DMS153 (cell line): ENCODE results near the gene SLAMF1.

Experiments
- DNase-seq: peaks from one replicate; lab custom pipeline; 2025; lab: John Stamatoyannopoulos, UW

SLAMF1 gene

DNA sequence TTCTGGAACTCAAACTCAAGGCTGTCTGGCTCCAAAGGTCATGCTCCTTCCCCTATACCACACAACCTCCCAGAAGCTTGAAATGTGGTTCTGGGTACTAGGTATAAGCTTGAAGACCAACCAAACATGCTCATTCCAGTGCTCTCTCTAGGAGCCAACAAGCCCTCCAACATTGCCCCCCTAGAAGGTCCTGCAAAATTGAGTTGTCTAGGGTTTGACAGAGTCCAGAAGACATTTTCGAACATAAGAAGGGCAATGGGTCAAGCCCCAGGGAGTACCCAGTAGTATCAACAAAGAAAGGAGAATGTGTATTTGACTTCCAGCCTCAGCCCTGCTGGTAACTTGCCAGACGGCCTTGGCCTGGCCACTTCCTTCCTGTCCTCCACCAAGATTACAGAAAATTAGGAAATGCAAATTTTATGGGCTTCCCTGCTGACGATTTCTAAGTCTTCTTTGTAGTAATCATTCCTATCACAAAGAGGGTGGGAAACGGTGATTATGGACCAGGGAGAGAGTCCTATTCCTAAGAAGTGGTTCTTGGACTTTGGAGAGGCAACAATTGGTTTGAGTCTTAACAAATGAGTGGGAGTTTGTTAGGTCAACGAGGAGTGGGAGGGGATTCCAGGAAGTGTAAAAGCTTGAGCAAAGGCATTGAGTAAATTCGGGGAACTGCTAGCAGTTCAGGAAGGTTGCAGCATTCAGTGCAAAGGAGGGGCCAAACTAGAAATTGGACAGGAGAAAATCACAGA lies 18.7 kb upstream of the SLAMF1 start:
- DNase-seq = no peak

- DNase-seq = no peak
Measured at GRCh38 chr1:160664573-160665051, 17.8 kb upstream of the SLAMF1 start.

GRCh38 chr1:160662910-160663309 lies 16.1 kb upstream of the SLAMF1 start:
- DNase-seq = no peak

DNA sequence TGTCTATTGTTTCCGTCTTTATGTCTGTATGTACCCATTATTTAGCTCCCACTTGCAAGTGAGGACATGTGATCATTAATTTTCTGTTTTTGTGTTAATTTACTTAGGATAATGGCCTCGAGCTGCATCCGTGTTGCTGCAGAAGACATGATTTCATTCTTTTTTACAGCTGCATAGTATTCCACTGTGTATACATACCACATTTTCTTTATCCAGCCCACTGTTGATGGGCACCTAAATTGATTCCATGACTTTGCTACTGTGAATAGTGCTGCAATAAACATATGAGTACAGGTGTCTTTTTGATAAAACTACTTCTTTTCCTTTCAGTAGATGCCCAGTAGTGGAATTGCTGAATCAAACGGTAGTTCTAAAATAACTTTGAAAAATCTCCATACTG lies 12.7 kb upstream of the SLAMF1 start:
- no peak for DNase-seq

DNA sequence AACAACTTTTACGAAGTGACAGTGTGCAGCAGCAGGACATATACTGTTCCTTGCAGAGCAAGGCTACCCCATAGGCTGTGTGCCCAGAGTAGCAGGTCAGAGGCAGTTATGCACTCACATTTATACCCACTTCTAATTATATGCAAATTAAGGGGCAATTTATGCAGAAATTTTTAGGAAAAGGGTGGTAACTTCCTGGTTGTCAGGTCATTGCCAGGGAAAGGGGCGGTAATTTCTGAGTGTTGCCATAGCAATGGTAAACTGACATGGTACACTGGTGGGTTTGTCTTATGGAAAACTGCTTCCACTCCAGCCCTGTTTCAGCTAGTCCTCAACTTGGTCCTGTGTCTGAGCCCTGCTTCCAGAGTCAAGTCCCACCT lies 12.0 kb upstream of the SLAMF1 start:
- DNase-seq = no peak

DNA sequence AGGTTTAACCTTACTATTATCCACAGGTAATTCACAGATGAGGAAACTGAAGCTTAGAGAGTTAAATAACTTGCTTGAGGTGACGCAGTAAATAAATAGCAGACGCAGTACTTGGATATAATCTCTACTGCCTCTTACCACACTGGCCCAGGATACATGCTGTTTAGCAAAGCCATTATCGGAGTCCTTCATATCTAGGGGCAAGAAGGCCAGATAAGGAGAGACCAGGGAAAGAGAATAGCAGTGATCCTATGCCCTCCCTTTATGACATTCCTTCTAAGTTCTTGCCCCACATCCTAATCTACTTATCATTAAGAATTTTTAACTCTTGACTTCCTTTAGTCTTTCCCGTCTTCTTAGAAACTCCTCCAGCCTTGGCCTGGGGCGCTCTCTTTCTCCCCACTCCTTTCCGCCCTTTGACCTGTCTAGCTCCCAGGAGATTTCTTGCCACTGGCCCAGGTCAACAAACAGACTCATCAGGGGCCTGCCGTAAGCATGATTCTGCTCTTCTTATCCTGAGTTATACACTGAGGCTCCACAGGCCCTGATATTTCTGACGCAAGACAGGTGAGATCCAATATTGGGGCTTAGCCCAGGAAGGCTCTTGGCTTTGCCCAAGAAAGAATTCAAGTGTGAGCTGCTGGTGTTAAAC lies 11.4 kb upstream of the SLAMF1 start:
- DNase-seq = no peak

GRCh38 chr1:160657250-160657781 lies 10.5 kb upstream of the SLAMF1 start:
- DNase-seq = no peak

DNA sequence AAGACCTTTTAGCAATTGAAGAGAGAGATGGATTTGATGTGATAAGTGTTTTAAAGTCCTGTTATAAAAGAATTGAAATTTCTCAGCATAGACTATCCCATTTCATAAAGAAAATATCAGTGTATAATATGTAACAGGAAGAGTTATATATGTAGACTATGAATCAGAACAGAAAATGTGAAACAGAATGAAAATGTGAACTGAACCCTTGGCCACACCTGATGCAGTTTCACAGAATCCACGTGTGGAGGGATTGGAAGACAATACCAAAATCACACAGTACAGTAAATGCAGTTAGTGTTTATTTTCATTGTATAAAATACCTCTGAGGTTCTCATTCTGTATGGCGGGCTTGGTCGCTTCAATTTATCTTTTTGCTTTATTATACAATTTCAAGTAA lies 9.9 kb upstream of the SLAMF1 start:
- DNase-seq = no peak

GRCh38 chr1:160653620-160654016 lies 6.8 kb upstream of the SLAMF1 start:
- no peak for DNase-seq

GRCh38 chr1:160652924-160653619 lies 6.2 kb upstream of the SLAMF1 start:
- no peak for DNase-seq

GRCh38 chr1:160652065-160652641 lies 5.3 kb upstream of the SLAMF1 start:
- DNase-seq = peak; percentile 91

GRCh38 chr1:160651433-160652064 lies 4.7 kb upstream of the SLAMF1 start:
- no peak for DNase-seq

- DNase-seq = no peak
Measured at GRCh38 chr1:160647329-160647720, 481 bp upstream of the SLAMF1 start.

DNA sequence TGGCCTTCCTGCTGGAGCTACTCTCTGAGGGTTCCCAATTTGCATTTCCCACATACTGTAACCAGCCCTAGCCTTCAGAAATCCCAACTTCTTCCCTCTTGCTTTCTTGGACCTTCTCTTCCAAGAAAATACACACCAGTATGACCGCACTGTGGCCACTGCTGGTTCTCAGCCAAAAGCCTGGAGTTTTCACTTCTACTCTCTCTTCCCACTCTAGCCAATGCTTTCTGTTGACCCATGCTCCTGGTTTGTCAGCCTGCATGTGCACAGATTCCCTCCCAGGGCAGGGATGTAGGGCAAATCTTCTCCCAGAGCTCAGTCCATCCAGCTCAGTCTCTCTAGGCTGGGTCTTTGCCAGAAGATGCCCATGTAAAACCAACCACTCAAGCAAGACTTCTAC lies 664 bp downstream of the SLAMF1 start:
- DNase-seq = no peak

GRCh38 chr1:160645386-160646130 lies 1.3 kb downstream of the SLAMF1 start:
- no peak for DNase-seq

DNA sequence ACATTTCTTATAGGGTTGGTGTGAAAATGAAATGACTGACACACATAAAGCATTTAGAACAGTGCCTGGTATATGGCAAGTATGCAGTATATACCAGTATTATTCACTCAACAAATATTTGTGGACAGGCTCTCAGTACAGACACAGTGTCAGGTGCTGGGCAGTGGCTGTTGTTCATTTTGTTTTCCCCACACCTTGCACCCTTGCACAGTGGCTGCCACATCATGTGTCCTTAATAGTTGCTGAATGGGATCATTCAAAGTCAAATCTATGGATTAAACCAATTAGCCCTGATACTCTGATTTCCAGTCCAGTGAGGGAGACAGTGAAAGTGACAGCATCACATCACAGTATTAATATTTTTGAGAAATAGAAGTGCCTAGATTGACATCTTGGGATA lies 2.4 kb downstream of the SLAMF1 start:
- DNase-seq = no peak

GRCh38 chr1:160643138-160643537 lies 3.7 kb downstream of the SLAMF1 start:
- no peak for DNase-seq

DNA sequence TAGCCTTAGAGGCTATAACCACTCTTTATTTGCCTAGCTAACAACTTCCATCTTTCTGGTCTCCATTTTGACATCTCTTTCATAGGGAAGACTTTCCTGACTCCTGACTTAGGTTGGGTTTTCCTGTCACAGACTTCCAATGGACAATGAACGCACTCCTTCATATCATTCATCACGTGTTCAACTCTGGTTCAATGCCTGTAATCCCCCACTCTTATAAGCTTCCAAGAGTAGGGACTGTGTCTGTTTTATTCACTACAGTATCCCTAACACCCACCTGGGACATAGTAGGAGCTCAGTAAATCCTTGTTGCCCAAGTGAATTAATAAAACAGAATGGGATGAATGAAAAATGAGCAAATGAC lies 4.6 kb downstream of the SLAMF1 start:
- no peak for DNase-seq

- no peak for DNase-seq
Measured at GRCh38 chr1:160641323-160642280, 5.2 kb downstream of the SLAMF1 start.
